ENCODE results near the gene TASP1.
"Not testable (repeated sequence)": the region's sequence is repeated elsewhere in the genome, so short reads cannot be mapped to it uniquely, and the experiment has no call there.

TASP1 gene

GRCh38 chr20:13648291-13649228 lies 9.8 kb upstream of the TASP1 start:
- no peak for DNase-seq

GRCh38 chr20:13644010-13644409 lies 5.3 kb upstream of the TASP1 start:
- peak; percentile 35 to 68 for DNase-seq

- no peak for DNase-seq
Measured at GRCh38 chr20:13639150-13639497, 392 bp upstream of the TASP1 start.

- peak in 1 of 2 experiments; percentile 36 for DNase-seq
Measured at GRCh38 chr20:13638162-13638495, 603 bp downstream of the TASP1 start.

GRCh38 chr20:13632431-13632830 lies 6.3 kb downstream of the TASP1 start:
- DNase-seq = no peak

- not testable (repeated sequence) for DNase-seq
Measured at GRCh38 chr20:13627525-13627924, 11.2 kb downstream of the TASP1 start.

- DNase-seq = no peak
Measured at GRCh38 chr20:13626724-13627123, 12.0 kb downstream of the TASP1 start.

GRCh38 chr20:13625304-13625979 lies 13.3 kb downstream of the TASP1 start:
- no peak for DNase-seq

GRCh38 chr20:13619415-13619814 lies 19.3 kb downstream of the TASP1 start:
- not testable (repeated sequence) for DNase-seq

- not testable (repeated sequence) for DNase-seq
Measured at GRCh38 chr20:13618456-13618855, 20.3 kb downstream of the TASP1 start.

- DNase-seq = not testable (repeated sequence)
Measured at GRCh38 chr20:13617585-13617984, 21.1 kb downstream of the TASP1 start.

GRCh38 chr20:13616713-13617112 lies 22.0 kb downstream of the TASP1 start:
- not testable (repeated sequence) for DNase-seq

- DNase-seq = no peak
Measured at GRCh38 chr20:13613917-13614316, 24.8 kb downstream of the TASP1 start.

GRCh38 chr20:13611611-13612125 lies 27.1 kb downstream of the TASP1 start:
- DNase-seq = no peak

GRCh38 chr20:13610184-13610583 lies 28.5 kb downstream of the TASP1 start:
- DNase-seq = peak; percentile 0 to 9

- DNase-seq = no peak
Measured at GRCh38 chr20:13608066-13608465, 30.7 kb downstream of the TASP1 start.

GRCh38 chr20:13593423-13593822 lies 45.3 kb downstream of the TASP1 start:
- not testable (repeated sequence) for DNase-seq

GRCh38 chr20:13588049-13588448 lies 50.7 kb downstream of the TASP1 start:
- no peak for DNase-seq

- no peak for DNase-seq
Measured at GRCh38 chr20:13587370-13587769, 51.4 kb downstream of the TASP1 start.

- no peak for DNase-seq
Measured at GRCh38 chr20:13586133-13586532, 52.6 kb downstream of the TASP1 start.

GRCh38 chr20:13581451-13581850 lies 57.3 kb downstream of the TASP1 start:
- DNase-seq = no peak

- no peak for DNase-seq
Measured at GRCh38 chr20:13580707-13581106, 58.0 kb downstream of the TASP1 start.

- no peak for DNase-seq
Measured at GRCh38 chr20:13574071-13574470, 64.7 kb downstream of the TASP1 start.

- no peak for DNase-seq
Measured at GRCh38 chr20:13571662-13572061, 67.1 kb downstream of the TASP1 start.
